ENCODE results near the gene SCEL.

The SCEL gene

GRCh38 chr13:77619655-77620054 is 84.1 kb downstream of the SCEL start:
- no peak for TF ChIP-seq EZH2 (IDR thresholded peaks at IDR 0.05; ENCODE audit: borderline replicate concordance, low read length)
- TF ChIP-seq CTCF (IDR thresholded peaks at IDR 0.05; ENCODE audit: low read length) = no peak
- H3K79me2 ChIP-seq (ENCODE audit: insufficient read depth, low read length) = no peaks in the 10 kb centered on the region
- no peaks in the 10 kb centered on the region for H3F3A ChIP-seq (ENCODE audit: insufficient read depth, low read length)
- H3K4me2 ChIP-seq (ENCODE audit: low read length) = no peak overlapping the region
- H3K36me3 ChIP-seq (ENCODE audit: insufficient read depth, low read length) = no peaks in the 10 kb centered on the region
- no peak overlapping the region for H3K4me3 ChIP-seq (ENCODE audit: low read depth, low read length, poor library complexity, severe bottlenecking)
- no peak overlapping the region for H2AFZ ChIP-seq (ENCODE audit: low read length)
- H4K20me1 ChIP-seq (ENCODE audit: insufficient read depth, low read length) = no peaks in the 10 kb centered on the region
- H3K9me2 ChIP-seq (ENCODE audit: low read depth, low read length) = no peaks in the 10 kb centered on the region
- H3K27me3 ChIP-seq (ENCODE audit: insufficient read depth, low read length) = no peaks in the 10 kb centered on the region
- H3K27ac ChIP-seq (ENCODE audit: low read depth, low read length, poor library complexity, severe bottlenecking) = no peak overlapping the region
- H3K4me1 ChIP-seq (ENCODE audit: insufficient read depth, low read length, severe bottlenecking) = no peaks in the 10 kb centered on the region
- no peaks in the 10 kb centered on the region for H3K9me3 ChIP-seq (ENCODE audit: low read length)
- H3K9ac ChIP-seq (ENCODE audit: low read length) = no peak overlapping the region

GRCh38 chr13:77620138-77620537 is 84.6 kb downstream of the SCEL start:
- TF ChIP-seq EZH2 (IDR thresholded peaks at IDR 0.05; ENCODE audit: borderline replicate concordance, low read length) (no peak), CTCF (IDR thresholded peaks at IDR 0.05; ENCODE audit: low read length) (no peak)
- no peak overlapping the region for H3K4me3 ChIP-seq (ENCODE audit: low read depth, low read length, poor library complexity, severe bottlenecking)
- H3K9ac ChIP-seq (ENCODE audit: low read length) = no peak overlapping the region
- no peaks in the 10 kb centered on the region for H3K9me2 ChIP-seq (ENCODE audit: low read depth, low read length)
- H3K27ac ChIP-seq (ENCODE audit: low read depth, low read length, poor library complexity, severe bottlenecking) = no peak overlapping the region
- no peaks in the 10 kb centered on the region for H3K27me3 ChIP-seq (ENCODE audit: insufficient read depth, low read length)
- H3K4me2 ChIP-seq (ENCODE audit: low read length) = no peak overlapping the region
- no peaks in the 10 kb centered on the region for H3K4me1 ChIP-seq (ENCODE audit: insufficient read depth, low read length, severe bottlenecking)
- no peaks in the 10 kb centered on the region for H3K36me3 ChIP-seq (ENCODE audit: insufficient read depth, low read length)
- H2AFZ ChIP-seq (ENCODE audit: low read length) = no peak overlapping the region
- H3K9me3 ChIP-seq (ENCODE audit: low read length) = no peaks in the 10 kb centered on the region
- no peaks in the 10 kb centered on the region for H3K79me2 ChIP-seq (ENCODE audit: insufficient read depth, low read length)
- H3F3A ChIP-seq (ENCODE audit: insufficient read depth, low read length) = no peaks in the 10 kb centered on the region
- no peaks in the 10 kb centered on the region for H4K20me1 ChIP-seq (ENCODE audit: insufficient read depth, low read length)

GRCh38 chr13:77623806-77624205 is 88.3 kb downstream of the SCEL start:
- Histone ChIP-seq H3K36me3 (ENCODE audit: insufficient read depth, low read length) (no peaks in the 10 kb centered on the region), H3K4me2 (ENCODE audit: low read length) (no peak overlapping the region), H3K9ac (ENCODE audit: low read length) (no peak overlapping the region), H2AFZ (ENCODE audit: low read length) (no peak overlapping the region), H3K4me1 (ENCODE audit: insufficient read depth, low read length, severe bottlenecking) (no peaks in the 10 kb centered on the region), H4K20me1 (ENCODE audit: insufficient read depth, low read length) (no peaks in the 10 kb centered on the region), H3F3A (ENCODE audit: insufficient read depth, low read length) (no peaks in the 10 kb centered on the region), H3K27me3 (ENCODE audit: insufficient read depth, low read length) (no peaks in the 10 kb centered on the region), H3K4me3 (ENCODE audit: low read depth, low read length, poor library complexity, severe bottlenecking) (no peak overlapping the region), H3K9me3 (ENCODE audit: low read length) (no peaks in the 10 kb centered on the region), H3K79me2 (ENCODE audit: insufficient read depth, low read length) (no peaks in the 10 kb centered on the region), H3K27ac (ENCODE audit: low read depth, low read length, poor library complexity, severe bottlenecking) (no peak overlapping the region), H3K9me2 (ENCODE audit: low read depth, low read length) (no peaks in the 10 kb centered on the region)
- no peak for TF ChIP-seq EZH2 (IDR thresholded peaks at IDR 0.05; ENCODE audit: borderline replicate concordance, low read length)
- no peak for TF ChIP-seq CTCF (IDR thresholded peaks at IDR 0.05; ENCODE audit: low read length)
